RWPE1 (cell line): ENCODE measurements around the gene SEMA5A.

Source experiments
- CTCF ChIA-PET: fragments of 350-600 bp; sonication (Branson Sonifier 250); formaldehyde crosslinking; extraction: SDS; loops from one replicate; lab custom pipeline; 2021; lab: Yijun Ruan, JAX
- POLR2A ChIA-PET: fragments of 400-600 bp; formaldehyde crosslinking; extraction: SDS; loops from one replicate; lab custom pipeline; 2020; ENCODE audit warnings: antibody characterized with exemption; ENCODE audit not compliant: low non-redundant PET; lab: Yijun Ruan, JAX
- DNase-seq: peaks from one replicate; pipeline ENCODE4 v3.0.0; 2012; ENCODE audit warnings: low spot score
- H3K27ac ChIP-seq: fragments of 450-650 bp; 2 replicates; pipeline ENCODE4 v1.5.1; 2017
- TF ChIP-seq, protein P1 (sequence below): fragments of 450-650 bp; conservative IDR thresholded peaks from 2 replicates; pipeline ENCODE4 v1.5.1; 2017; ENCODE audit warnings: low read depth, mild to moderate bottlenecking

Gene SEMA5A

DNA sequence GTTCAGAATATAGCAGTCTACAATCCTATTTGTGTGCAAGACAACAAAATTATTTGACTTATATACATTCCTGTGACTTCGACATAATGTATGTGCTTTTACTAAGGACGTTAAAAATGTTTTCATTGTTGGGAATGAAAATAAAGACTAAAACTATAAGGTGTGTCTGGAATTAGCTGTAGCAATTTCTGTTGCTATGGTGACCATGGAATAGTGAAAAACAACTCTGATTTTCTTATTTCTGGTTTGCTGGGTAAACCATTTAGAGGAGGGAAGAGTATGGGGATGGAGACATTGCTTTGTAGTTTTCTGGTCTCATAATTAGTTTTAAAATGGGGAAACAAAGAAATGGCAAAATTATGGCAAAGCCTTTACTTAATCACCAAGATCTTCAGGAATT lies 343.2 kb downstream of the SEMA5A start:
- CTCF ChIA-PET, result no interaction called here
- POLR2A ChIA-PET, result no interaction called here
- TF ChIP-seq, protein P1, sequence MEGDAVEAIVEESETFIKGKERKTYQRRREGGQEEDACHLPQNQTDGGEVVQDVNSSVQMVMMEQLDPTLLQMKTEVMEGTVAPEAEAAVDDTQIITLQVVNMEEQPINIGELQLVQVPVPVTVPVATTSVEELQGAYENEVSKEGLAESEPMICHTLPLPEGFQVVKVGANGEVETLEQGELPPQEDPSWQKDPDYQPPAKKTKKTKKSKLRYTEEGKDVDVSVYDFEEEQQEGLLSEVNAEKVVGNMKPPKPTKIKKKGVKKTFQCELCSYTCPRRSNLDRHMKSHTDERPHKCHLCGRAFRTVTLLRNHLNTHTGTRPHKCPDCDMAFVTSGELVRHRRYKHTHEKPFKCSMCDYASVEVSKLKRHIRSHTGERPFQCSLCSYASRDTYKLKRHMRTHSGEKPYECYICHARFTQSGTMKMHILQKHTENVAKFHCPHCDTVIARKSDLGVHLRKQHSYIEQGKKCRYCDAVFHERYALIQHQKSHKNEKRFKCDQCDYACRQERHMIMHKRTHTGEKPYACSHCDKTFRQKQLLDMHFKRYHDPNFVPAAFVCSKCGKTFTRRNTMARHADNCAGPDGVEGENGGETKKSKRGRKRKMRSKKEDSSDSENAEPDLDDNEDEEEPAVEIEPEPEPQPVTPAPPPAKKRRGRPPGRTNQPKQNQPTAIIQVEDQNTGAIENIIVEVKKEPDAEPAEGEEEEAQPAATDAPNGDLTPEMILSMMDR, result no peak
- no peak overlapping the region for H3K27ac ChIP-seq
- no peak for DNase-seq

DNA sequence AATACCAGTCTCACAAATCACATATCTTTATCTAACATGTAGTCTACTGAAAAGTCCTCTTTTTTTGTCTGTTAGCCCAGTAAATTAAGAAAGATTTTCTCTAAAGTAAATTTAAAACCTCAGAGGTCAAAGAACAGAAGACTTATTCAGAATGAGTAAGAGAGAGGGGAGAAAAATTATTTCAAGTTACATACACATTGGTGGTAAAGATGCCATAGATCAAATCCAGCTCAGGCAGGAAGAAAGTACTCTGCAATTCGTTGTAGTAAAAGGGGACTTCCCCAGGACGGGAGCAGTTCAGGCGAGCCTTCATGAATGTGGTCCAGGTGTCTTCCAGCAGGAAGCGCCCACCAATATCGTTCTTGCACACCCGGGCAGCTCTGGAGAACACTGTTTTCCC lies 344.1 kb downstream of the SEMA5A start:
- POLR2A ChIA-PET, result no interaction called here
- no peak for DNase-seq
- TF ChIP-seq, protein P1, result no peak
- no peak overlapping the region for H3K27ac ChIP-seq
- CTCF ChIA-PET, result interaction anchor here (0.6 to 0.7 kb wide), 2 partner anchors 337 to 391 kb away, joined by 3 read pairs; no protein-coding TSS in a partner anchor

DNA sequence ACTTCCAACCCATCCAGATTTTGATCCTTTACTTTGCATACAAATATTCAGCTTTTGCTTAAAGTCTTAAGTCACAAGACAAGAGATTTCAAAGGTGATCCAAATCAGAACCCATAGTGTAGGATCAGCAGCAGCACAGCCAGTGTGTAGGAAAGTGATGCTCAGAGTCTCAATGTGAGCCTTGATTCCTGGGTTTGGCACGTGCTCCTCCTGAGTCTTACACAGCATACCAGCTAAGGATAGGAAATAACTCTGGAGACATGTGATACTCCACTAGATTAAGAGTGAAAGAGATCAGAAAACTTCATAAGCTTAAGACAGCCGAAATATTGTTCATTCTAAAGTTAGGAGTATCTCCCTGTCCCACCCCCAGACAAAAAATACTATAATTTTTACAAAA lies 344.9 kb downstream of the SEMA5A start:
- no peak overlapping the region for H3K27ac ChIP-seq
- POLR2A ChIA-PET, result no interaction called here
- DNase-seq, result no peak
- TF ChIP-seq, protein P1, result no peak
- CTCF ChIA-PET, result no interaction called here

DNA sequence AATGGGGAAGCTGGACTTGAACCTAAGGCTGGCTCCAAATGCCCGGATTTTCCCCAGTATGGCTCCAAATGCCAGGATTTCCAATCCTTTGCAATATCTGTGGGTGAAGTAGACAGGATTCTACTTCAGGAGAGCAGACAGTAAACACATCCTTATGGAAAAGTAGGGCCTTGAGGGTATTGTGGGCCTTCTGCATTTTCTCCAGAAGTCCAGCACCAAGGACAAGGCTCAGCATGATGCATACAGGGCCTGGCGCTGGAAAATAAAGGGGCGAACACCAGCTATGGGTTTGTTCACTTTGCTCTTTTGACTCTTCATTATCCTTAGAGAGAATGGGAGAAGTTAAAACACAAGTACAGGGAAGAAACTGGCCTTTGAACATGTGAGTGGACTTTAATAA lies 347.5 kb downstream of the SEMA5A start:
- ChIA-PET POLR2A (no interaction called here), CTCF (no interaction called here)
- H3K27ac ChIP-seq, result no peak overlapping the region
- no peak for DNase-seq
- TF ChIP-seq, protein P1, result no peak

DNA sequence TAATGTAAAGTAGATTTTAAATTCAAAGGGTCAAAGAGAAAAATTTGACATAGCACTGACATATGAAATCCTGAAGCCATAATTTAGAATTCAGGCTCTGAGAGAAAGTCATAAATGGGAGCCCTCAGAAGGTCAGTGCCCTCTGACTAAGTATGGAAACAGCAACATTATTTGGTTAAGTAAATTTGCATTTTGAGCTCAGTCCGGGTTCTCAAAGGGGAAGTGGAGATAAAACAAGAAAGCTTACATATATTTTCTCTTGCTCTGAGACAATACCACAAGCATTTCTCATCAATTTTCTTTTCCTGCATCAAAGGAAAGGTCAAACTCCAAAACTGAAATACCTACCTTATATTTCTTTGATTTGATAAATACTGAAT lies 348.0 kb downstream of the SEMA5A start:
- TF ChIP-seq, protein P1, result no peak
- CTCF ChIA-PET, result no interaction called here
- POLR2A ChIA-PET, result no interaction called here
- no peak for DNase-seq
- H3K27ac ChIP-seq, result no peak overlapping the region

DNA sequence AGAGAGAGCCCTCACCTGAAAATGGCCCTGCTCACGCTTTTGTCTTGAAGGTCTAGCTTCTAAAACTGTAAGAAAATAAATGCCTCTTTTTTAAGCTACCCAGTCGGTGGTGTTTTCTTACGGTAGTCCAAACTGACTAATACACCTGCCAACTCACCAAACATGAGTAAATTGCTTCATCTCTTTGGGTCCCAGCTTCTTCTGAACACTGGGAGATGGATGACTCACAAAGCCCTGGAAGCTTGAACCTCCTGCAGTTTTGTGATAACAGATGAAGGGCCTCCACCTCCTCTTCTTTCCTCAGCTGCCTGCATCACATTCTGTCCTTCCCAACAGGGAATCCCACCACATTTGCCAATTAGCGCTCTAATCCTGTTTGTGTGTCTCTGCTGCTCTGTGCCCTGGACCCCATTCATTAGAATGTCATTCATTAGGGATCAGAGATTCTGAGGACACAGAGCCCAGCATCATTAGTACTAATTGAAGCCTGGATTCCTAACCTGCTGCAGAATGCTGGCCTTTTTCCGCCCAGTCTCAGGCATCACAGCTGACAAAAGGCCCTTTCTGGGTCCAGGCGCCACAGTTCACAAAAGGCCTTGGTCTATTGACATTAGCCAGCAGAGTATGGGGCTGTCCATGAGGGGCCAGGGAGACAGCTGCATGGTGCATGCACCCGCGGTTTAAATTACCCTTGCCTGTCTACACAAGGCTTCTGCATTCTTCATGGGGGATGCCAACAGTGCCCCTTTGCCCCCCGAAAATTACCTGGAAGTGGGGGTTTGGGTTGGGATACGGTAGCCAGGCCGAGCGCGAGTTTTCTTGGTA lies 349.3 kb downstream of the SEMA5A start:
- H3K27ac ChIP-seq, result no peak overlapping the region
- POLR2A ChIA-PET, result no interaction called here
- DNase-seq, result peak; percentile 26
- CTCF ChIA-PET, result interaction anchor here (0.7 kb wide), 1 partner anchor 28 kb away, joined by 3 read pairs; no protein-coding TSS in a partner anchor
- TF ChIP-seq, protein P1, result no peak
